HepG2 (cell line): Measurements from ENCODE around the gene SFTA2. TPM values are rescaled to one million over a fixed set of nuclear protein-coding genes. Genes with fewer than 3 reads are reported as not detected.

Experiments
- ATAC-seq: fragments of 200-7000 bp; cut with Tn5 transposase; 3 replicates; pipeline ENCODE4 v1.9.1; 2020; ENCODE audit warnings: mild to moderate bottlenecking, moderate library complexity
- BruUV-seq: library from RNA; stranded (reverse); fragments of 400-500 nt; replicated peaks from 2 replicates; lab custom pipeline; 2021; lab: Mats Ljungman, UMichigan
- CTCF ChIA-PET: fragments of 300-600 bp; formaldehyde crosslinking; extraction: SDS; loops from one replicate; lab custom pipeline; 2021; ENCODE audit warnings: low total read pairs, inconsistent platforms, low intra/inter-chr PET ratio; lab: Yijun Ruan, JAX
- POLR2A ChIA-PET: fragments of 350-600 bp; sonication (Branson Sonifier 250); formaldehyde crosslinking; loops from one replicate; lab custom pipeline; 2020; ENCODE audit warnings: antibody characterized with exemption, inconsistent platforms; lab: Yijun Ruan, JAX
- DNase-seq: peaks from one replicate; pipeline ENCODE4 v3.0.0-alpha.2; 2015; ENCODE audit warnings: low spot score
- FAIRE-seq: peaks from 3 replicates; lab custom pipeline; 2011; peaks lifted over from hg19 to GRCh38; lab: Jason Lieb, UNC
- H2AFZ ChIP-seq: one replicate; pipeline ENCODE4 v1.6.1; 2011; ENCODE audit warnings: low read length, inconsistent platforms
- H3K27ac ChIP-seq: fragments of 300-600 bp; 3 replicates; pipeline ENCODE4 v1.8.0; 2011; ENCODE audit warnings: mixed run types, mild to moderate bottlenecking, mixed read lengths, low read length, inconsistent platforms; ENCODE audit not compliant: insufficient read depth; ENCODE audit errors: extremely low read length
- H3K27me3 ChIP-seq, 2 experiments: fragments of 200-600 bp in 1 of 2; 2 replicates in 1 of 2; 3 replicates in 1 of 2; pipeline versions ENCODE4 v1.6.0 to v1.8.0; 2011; ENCODE audit warnings: low read length in 2 of 2, mild to moderate bottlenecking in 2 of 2, moderate library complexity in 2 of 2, inconsistent platforms in 1 of 2; ENCODE audit not compliant: insufficient read depth in 2 of 2, control insufficient read depth in 1 of 2
- H3K36me3 ChIP-seq, 2 experiments: fragments of 200-600 bp in 1 of 2; replicated peaks in 1 of 2; 2 replicates in 1 of 2; 3 replicates in 1 of 2; pipeline versions ENCODE4 v1.5.1 to v1.8.0; 2011; ENCODE audit warnings: low read length in 2 of 2, inconsistent platforms in 1 of 2; ENCODE audit not compliant: insufficient read depth in 2 of 2, control insufficient read depth in 1 of 2
- H3K4me1 ChIP-seq: 2 replicates; pipeline ENCODE4 v1.5.1; 2012; ENCODE audit warnings: low read length, inconsistent platforms; ENCODE audit not compliant: insufficient read depth
- H3K4me2 ChIP-seq: 2 replicates; pipeline ENCODE4 v1.6.0; 2011; ENCODE audit warnings: low read depth, low read length, inconsistent platforms
- H3K4me3 ChIP-seq, 3 experiments: fragments of 200-600 bp in 1 of 3; sonication (generic), shearing (Covaris generic) in 1 of 3; replicated peaks in 1 of 3; 2 replicates each; pipeline ENCODE4 v1.5.1; 2011 to 2016; ENCODE audit warnings: low read length in 3 of 3, inconsistent platforms in 2 of 3, low read depth in 2 of 3, mild to moderate bottlenecking in 2 of 3, control low read depth in 1 of 3, mixed read lengths in 1 of 3; ENCODE audit not compliant: insufficient read depth in 1 of 3
- H3K79me2 ChIP-seq: one replicate; pipeline ENCODE4 v1.6.1; 2011; ENCODE audit warnings: low read length, inconsistent platforms; ENCODE audit not compliant: insufficient read depth
- H3K9ac ChIP-seq: 2 replicates; pipeline ENCODE4 v1.6.0; 2011; ENCODE audit warnings: mild to moderate bottlenecking, low read depth, low read length, inconsistent platforms; ENCODE audit not compliant: insufficient read depth
- H3K9me3 ChIP-seq: 2 replicates; pipeline ENCODE4 v1.5.1; 2012; ENCODE audit warnings: mild to moderate bottlenecking, low read length
- H4K20me1 ChIP-seq: 2 replicates; pipeline ENCODE4 v1.6.0; 2011; ENCODE audit warnings: inconsistent platforms, mild to moderate bottlenecking, low read length, moderate library complexity; ENCODE audit not compliant: insufficient read depth
- GABPA ChIP-seq, 2 experiments: IDR thresholded peaks; 2 replicates each; pipeline ENCODE4 v1.6.1; 2011 to 2016; ENCODE audit warnings: low read depth in 2 of 2, low read length in 1 of 2, missing biosample characterization in 1 of 2, missing genetic modification characterization in 1 of 2
- HHEX ChIP-seq: IDR thresholded peaks from 2 replicates; pipeline ENCODE4 v1.6.1; 2016; ENCODE audit warnings: control low read depth
- MATR3 ChIP-seq: sonication (generic); formaldehyde crosslinking; IDR thresholded peaks from 2 replicates; pipeline ENCODE4 v1.4.0; 2020; ENCODE audit warnings: missing genetic modification reagents
- MED8 ChIP-seq: sonication (generic); formaldehyde crosslinking; IDR thresholded peaks from 2 replicates; pipeline ENCODE4 v1.8.1; 2023; ENCODE audit warnings: mild to moderate bottlenecking, missing genetic modification reagents; ENCODE audit not compliant: insufficient replicate concordance
- PRMT3 ChIP-seq: sonication (generic); formaldehyde crosslinking; IDR thresholded peaks from 2 replicates; pipeline ENCODE4 v1.8.1; 2022; ENCODE audit warnings: low read depth, mild to moderate bottlenecking, moderate library complexity, missing genetic modification reagents, borderline replicate concordance
- ZFP36 ChIP-seq: fragments of 150-350 bp; IDR thresholded peaks from 2 replicates; pipeline ENCODE4 v1.6.1; 2018; ENCODE audit warnings: borderline replicate concordance, low read length, low read depth; ENCODE audit not compliant: partially characterized antibody
- ZNF234 ChIP-seq: sonication (generic); formaldehyde crosslinking; conservative IDR thresholded peaks from 2 replicates; pipeline ENCODE4 v1.5.1; 2020; ENCODE audit warnings: mild to moderate bottlenecking, missing genetic modification reagents
- WGBS: methylation state at CpG from one replicate; pipeline ENCODE4 v1.1.6; 2017; ENCODE audit warnings: low lambda C conversion rate; 5-methylcytosine and 5-hydroxymethylcytosine counted together
- in situ Hi-C: cut with HindIII; loops from 2 replicates; pipeline ENCODE4 v1.10.0; 2017; ENCODE audit warnings: low pct_unique_long_range_greater_than_20kb; ENCODE audit not compliant: extremely low pct_ligation_motif_present
- intact Hi-C: fragments of 100-400 bp; cut with micrococcal nuclease; formaldehyde crosslinking; loops from one replicate; pipeline ENCODE4 v1.10.0; 2022; ENCODE audit not compliant: unreplicated experiment
- polyA plus RNA-seq, 8 experiments: library from polyadenylated mRNA; depleted of rRNA in 3 of 8; stranded (reverse) in 7 of 8; unstranded in 1 of 8; fragments of >200 nt; fragmentation: Illumina TruSeq in 4 of 8; extraction: Trizol in 4 of 8; gene quantifications; 2 replicates each; pipeline versions ENCODE4 v1.2.1 to v1.2.3, GENCODE V29; 2011 to 2016; ENCODE audit warnings: low read depth in 4 of 8, missing spikeins in 1 of 8, mixed read lengths in 1 of 8; ENCODE audit not compliant: insufficient read depth in 1 of 8
- total RNA-seq, 5 experiments: library from RNA; depleted of rRNA; stranded (reverse); fragments of >200 nt; fragmentation: Illumina TruSeq; extraction: Trizol; gene quantifications; 2 replicates each; pipeline ENCODE4 v1.2.3, GENCODE V29; 2016; ENCODE audit warnings: low read depth in 1 of 5
- TF ChIP-seq, protein P1 (sequence below): sonication (generic); formaldehyde crosslinking; IDR thresholded peaks from 2 replicates; pipeline ENCODE4 v1.9.0; 2021; ENCODE audit warnings: missing genetic modification reagents, borderline replicate concordance

Gene SFTA2
- total and polyA plus RNA-seq, 2 of the 13 experiments (the other 11 are each of a cell fraction or from before 2014, with no cell fraction given): not detected

DNA sequence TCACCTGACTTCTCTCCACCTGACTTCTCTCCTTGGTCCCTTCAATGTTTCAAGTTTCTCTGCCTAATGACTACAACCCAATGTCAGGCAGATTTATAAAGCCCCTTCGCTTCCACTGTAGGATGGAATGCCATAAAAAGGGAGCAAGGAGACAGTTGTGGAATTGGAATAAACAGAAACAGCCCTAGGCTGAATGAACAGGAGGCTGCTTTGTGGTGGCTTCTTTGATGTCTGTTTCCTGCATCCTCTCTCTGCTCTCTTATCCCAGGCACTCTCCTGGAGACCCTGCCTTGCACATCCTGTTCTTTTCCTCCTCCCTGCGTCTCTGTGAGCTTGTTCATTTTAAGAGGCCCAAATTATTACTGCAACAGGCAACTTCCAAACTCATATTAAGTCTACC is 25.7 kb upstream of the SFTA2 start:
- H3K4me2 ChIP-seq: no peak overlapping the region
- H3K4me3 ChIP-seq: no peak overlapping the region
- no peaks in the 10 kb centered on the region for H3K9me3 ChIP-seq
- no TSS peak for BruUV-seq
- FAIRE-seq: no peak
- no peak for DNase-seq
- no peak overlapping the region for H3K27ac ChIP-seq
- TF ChIP-seq, protein P1, sequence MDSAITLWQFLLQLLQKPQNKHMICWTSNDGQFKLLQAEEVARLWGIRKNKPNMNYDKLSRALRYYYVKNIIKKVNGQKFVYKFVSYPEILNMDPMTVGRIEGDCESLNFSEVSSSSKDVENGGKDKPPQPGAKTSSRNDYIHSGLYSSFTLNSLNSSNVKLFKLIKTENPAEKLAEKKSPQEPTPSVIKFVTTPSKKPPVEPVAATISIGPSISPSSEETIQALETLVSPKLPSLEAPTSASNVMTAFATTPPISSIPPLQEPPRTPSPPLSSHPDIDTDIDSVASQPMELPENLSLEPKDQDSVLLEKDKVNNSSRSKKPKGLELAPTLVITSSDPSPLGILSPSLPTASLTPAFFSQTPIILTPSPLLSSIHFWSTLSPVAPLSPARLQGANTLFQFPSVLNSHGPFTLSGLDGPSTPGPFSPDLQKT (CRISPR knock-in tag): no peak
- TF ChIP-seq MATR3 (no peak), ZNF234 (CRISPR knock-in tag) (no peak), GABPA (IDR thresholded peaks at IDR 0.05; ENCODE audit: low read depth, low read length) (no peak), GABPA (CRISPR knock-in tag; IDR thresholded peaks at IDR 0.05; ENCODE audit: low read depth) (no peak), MED8 (CRISPR knock-in tag) (no peak), PRMT3 (CRISPR knock-in tag) (no peak)
- TF ChIP-seq, all 625 proteins: peak for 0
- H3K9ac ChIP-seq: no peak overlapping the region
- no peaks in the 10 kb centered on the region for H3K79me2 ChIP-seq
- ChIA-PET CTCF (no interaction called here), POLR2A (no interaction called here)
- in situ Hi-C loops: no loop called here
- 6% methylated on average over 2 of the region's 2 CpGs for WGBS
- no peaks in the 10 kb centered on the region for H4K20me1 ChIP-seq
- intact Hi-C loops: no loop called here
- ATAC-seq: no peak
- H3K4me1 ChIP-seq: peaks cover 14% of the 10 kb centered on the region
- H2AFZ ChIP-seq: no peak overlapping the region
- peaks cover 2 to 47% of the 10 kb centered on the region in 2 experiments; a peak in 4 of 5 replicates for H3K27me3 ChIP-seq
- H3K36me3 ChIP-seq: no peaks in the 10 kb centered on the region

DNA sequence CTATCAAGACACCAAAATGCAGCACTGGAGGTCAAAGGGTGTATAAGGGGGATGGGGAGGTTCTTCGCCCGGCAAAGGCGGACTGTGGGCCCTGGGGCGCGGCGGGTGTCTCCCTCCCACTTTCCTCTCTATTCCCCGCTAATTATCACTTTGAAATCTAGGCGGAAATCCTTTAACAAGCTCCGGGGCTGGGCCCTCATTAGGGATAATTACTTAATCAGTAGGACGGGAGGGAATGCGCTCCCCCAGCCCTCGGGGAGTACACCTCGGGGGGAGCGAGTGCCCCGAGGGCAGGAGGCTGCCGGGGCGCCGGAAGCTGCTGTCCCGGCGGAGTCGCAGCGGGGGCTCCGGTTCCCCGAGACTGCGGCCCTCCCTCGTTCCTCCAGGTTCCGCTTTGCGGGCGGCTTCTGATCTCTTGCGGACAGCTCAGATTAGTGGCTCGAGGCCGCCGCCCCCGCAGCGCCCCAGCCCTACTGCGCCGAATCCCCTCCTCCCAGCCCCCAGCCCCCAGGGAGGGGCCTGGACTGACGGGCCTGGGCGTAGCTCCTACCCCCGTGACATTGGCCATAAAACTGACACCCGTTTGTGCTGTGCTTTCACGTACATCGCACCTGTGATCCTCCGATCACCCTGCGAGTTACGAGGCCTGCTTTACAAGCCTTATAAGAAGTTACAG is 23.5 kb upstream of the SFTA2 start:
- Histone ChIP-seq H3K79me2 (no peaks in the 10 kb centered on the region), H3K9me3 (no peaks in the 10 kb centered on the region), H2AFZ (no peak overlapping the region), H4K20me1 (no peaks in the 10 kb centered on the region), H3K4me3 (no peak overlapping the region), H3K4me2 (no peak overlapping the region), H3K4me1 (no peaks in the 10 kb centered on the region), H3K27me3 (peaks cover 2 to 48% of the 10 kb centered on the region in 2 experiments; a peak in 4 of 5 replicates), H3K9ac (no peak overlapping the region), H3K36me3 (no peaks in the 10 kb centered on the region), H3K27ac (no peak overlapping the region)
- ATAC-seq: no peak
- no peak for DNase-seq
- POLR2A ChIA-PET: no interaction called here
- no TSS peak for BruUV-seq
- no peak for FAIRE-seq
- 54% methylated on average over 42 of the region's 46 CpGs for WGBS
- CTCF ChIA-PET: no interaction called here
- TF ChIP-seq ZFP36 (peak; percentile 9), HHEX (no peak)
- in situ Hi-C loops: no loop called here
- intact Hi-C loops: no loop called here
